Kidney capillary endothelial cell (primary cell): Measurements from ENCODE around the gene TTC34.

Source experiments
- DNase-seq: peaks from one replicate; pipeline ENCODE4 v3.0.0-alpha.2; 2018; ENCODE audit warnings: low spot score

Gene TTC34

GRCh38 chr1:2590233-2591141 lies 211.0 kb downstream of the TTC34 start:
- no peak for DNase-seq

GRCh38 chr1:2589431-2590232 lies 211.9 kb downstream of the TTC34 start:
- DNase-seq: no peak

DNA sequence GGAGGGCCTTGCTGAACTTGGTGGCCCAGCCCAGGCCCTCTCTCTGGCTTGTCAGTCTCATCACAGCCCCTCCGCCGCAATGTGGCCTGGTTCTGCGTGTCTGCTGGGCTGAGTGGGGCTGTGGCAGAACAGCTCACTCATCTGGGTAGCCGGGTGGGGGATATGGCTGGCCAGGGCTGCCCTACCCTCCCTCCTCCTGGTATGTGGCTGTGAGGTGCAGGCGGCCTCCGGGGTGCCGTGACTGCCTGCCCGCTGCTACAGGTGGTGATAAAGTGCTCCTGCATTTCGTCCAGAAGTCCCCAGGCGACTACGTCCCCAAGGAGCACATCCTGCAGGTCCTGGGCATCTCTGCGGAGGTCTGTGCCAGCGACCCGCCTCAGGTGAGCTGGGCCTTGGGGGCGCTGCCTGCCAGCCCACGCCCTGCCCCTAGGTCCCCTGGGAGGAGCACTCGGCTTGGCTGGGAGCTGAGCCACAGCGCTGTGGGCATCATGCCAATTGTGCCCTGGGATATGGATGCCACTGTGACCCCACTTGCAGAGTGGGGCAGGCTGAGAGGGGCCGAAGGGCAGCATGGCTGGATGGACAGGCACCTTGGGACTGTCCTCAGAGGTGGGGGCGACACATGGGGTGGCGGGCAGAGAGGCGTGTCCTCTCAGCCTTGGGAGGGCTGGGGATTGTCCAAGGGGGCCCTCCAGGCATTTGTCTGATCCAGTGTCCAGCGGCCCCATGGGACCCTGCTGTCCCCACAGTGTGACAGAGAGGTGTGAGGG lies 212.6 kb downstream of the TTC34 start:
- no peak for DNase-seq

DNA sequence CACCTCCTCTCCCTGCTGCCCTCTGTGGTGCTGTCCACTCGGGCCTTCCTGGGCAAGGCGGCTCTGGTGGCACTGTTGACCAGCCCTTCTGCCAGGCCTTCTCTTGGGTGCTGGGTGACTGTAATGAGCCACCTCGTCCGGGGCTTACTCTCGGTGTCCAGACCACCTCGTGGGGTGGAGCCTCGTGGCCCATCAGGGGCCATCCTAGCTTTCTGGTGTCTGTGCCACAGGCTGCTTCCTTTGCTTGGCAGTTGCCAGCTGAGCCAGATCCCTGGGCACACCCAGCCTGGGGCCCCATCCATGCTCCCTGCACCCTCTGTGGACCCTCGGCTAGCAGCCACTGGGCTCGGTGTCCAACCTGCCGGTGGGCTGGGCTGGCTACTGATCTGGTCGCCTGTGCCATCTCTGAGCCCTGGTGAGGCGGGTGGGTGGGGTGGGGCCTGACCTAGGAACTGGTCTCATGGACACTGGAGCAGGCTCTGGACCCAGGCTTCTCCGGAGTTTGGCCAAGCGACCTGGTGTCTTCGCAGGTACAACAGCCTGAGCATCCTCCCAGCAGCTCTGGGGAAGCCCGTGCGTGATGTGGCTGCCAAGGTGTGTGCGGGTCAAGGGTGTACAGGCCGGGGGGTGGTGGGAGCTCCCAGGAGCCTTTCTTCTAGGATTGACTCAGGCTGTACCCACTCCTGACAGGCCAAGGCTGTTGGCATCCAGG lies 213.5 kb downstream of the TTC34 start:
- no peak for DNase-seq

DNA sequence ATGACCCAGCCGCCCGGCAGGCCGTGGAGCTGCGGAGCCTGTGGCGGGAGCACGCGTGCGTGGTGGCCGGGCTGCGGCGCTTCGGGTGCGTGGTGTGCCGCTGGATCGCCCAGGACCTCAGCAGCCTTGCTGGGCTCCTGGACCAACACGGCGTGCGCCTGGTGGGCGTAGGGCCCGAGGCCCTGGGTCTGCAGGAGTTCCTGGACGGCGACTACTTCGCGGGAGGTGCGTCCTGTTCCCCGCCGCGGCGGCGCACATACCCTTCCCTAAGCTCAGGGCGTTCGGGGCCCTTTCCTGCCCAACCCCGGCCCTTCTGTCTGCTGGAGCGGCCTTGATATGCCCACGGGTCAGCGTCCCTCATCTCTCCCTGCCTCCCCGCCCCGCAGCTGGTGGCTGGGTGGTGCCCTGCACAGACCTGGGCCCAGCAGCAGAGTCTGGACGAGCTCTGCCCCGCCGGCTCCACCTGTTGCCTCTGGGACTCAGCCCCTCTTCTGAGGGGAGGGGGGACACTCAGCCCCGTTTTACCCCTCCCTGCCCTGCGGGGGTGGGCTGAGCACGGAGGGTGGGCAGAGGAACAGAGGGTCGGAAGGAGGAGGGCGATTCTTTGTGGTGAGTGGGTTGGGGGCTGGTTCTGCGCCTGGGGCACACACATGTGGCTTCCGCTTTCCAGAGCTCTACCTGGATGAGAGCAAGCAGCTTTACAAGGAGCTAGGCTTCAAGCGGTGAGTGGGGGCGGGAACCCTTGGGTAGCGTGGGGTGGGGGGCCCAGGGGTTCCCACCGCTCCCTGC lies 214.2 kb downstream of the TTC34 start:
- DNase-seq: peak; percentile 20

- peak; percentile 98 for DNase-seq
These were observed 215.1 kb downstream of the TTC34 start, which contains the start of gene PRXL2B for GRCh38 chr1:2586154-2587070. Gene PRXL2B, plus strand, starts transcription at chr1:2586777. Its CDS starts 109 bp downstream, at chr1:2586886.
